SK-N-SH (cell line): ENCODE data around the gene UNC5B. TPM values are rescaled to one million over a fixed set of nuclear protein-coding genes. Genes with fewer than 3 reads are reported as not detected.

Experiments used
- CTCF ChIA-PET: fragments of 300-600, 350-600 bp; formaldehyde crosslinking; extraction: SDS; loops from one replicate; lab custom pipeline; 2021; lab: Yijun Ruan, JAX
- POLR2A ChIA-PET: fragments of 350-600 bp; sonication (Branson Sonifier 250); formaldehyde crosslinking; extraction: SDS; loops from one replicate; lab custom pipeline; 2020; ENCODE audit warnings: antibody characterized with exemption, inconsistent platforms; lab: Yijun Ruan, JAX
- DNase-seq: peaks from one replicate; pipeline ENCODE4 v3.0.0; 2012
- H2AFZ ChIP-seq: fragments of 200-600 bp; sonication (generic); 2 replicates; pipeline ENCODE4 v1.8.1; 2016; ENCODE audit warnings: antibody characterized with exemption, mild to moderate bottlenecking, low read depth
- H3F3A ChIP-seq: fragments of 200-600 bp; sonication (generic); replicated peaks from 2 replicates; pipeline ENCODE3; 2016; ENCODE audit warnings: antibody characterized with exemption, mild to moderate bottlenecking; ENCODE audit not compliant: insufficient read depth
- H3K27ac ChIP-seq, 2 experiments: fragments of 200-500 bp in 1 of 2; fragments of 200-600 bp in 1 of 2; sonication (Bioruptor generic) in 1 of 2; sonication (generic), shearing (Covaris generic) in 1 of 2; 2 replicates each; pipeline versions ENCODE4 v1.5.1 to v1.6.1; 2014 to 2016; ENCODE audit warnings: low read depth in 2 of 2, inconsistent platforms in 1 of 2, low read length in 1 of 2, mild to moderate bottlenecking in 1 of 2, mixed read lengths in 1 of 2
- H3K27me3 ChIP-seq: fragments of 200-600 bp; sonication (generic), shearing (Covaris generic); 2 replicates; pipeline ENCODE4 v1.6.1; 2016; ENCODE audit warnings: mixed run types; ENCODE audit not compliant: insufficient read depth
- H3K36me3 ChIP-seq, 2 experiments: fragments of 200-500 bp in 1 of 2; fragments of 200-600 bp in 1 of 2; sonication (Bioruptor generic) in 1 of 2; sonication (generic) in 1 of 2; replicated peaks in 1 of 2; 2 replicates each; pipeline versions ENCODE3 to v1.5.1; 2014 to 2016; ENCODE audit warnings: low read length in 1 of 2, mild to moderate bottlenecking in 1 of 2; ENCODE audit not compliant: insufficient read depth in 2 of 2, control insufficient read depth in 1 of 2
- H3K4me1 ChIP-seq, 2 experiments: fragments of 200-500 bp in 1 of 2; fragments of 200-600 bp in 1 of 2; sonication (Bioruptor generic) in 1 of 2; sonication (generic), shearing (Covaris generic) in 1 of 2; 2 replicates each; pipeline versions ENCODE4 v1.5.1 to v1.6.1; 2014 to 2016; ENCODE audit warnings: low read depth in 1 of 2, low read length in 1 of 2, mixed run types in 1 of 2; ENCODE audit not compliant: insufficient read depth in 2 of 2, control insufficient read depth in 1 of 2
- H3K4me2 ChIP-seq: fragments of 200-600 bp; sonication (generic), shearing (Covaris generic); 2 replicates; pipeline ENCODE4 v1.6.1; 2017; ENCODE audit warnings: mixed run types
- H3K4me3 ChIP-seq, 2 experiments: fragments of 200-500 bp in 1 of 2; fragments of 200-600 bp in 1 of 2; sonication (Bioruptor generic) in 1 of 2; sonication (generic), shearing (Covaris generic) in 1 of 2; 2 replicates each; pipeline versions ENCODE4 v1.5.1 to v1.8.1; 2014 to 2016; ENCODE audit warnings: low read depth in 2 of 2, inconsistent platforms in 1 of 2, low read length in 1 of 2, mild to moderate bottlenecking in 1 of 2, mixed read lengths in 1 of 2, moderate library complexity in 1 of 2
- H3K79me2 ChIP-seq: fragments of 200-600 bp; sonication (generic); 2 replicates; pipeline ENCODE4 v1.8.1; 2017; ENCODE audit warnings: mild to moderate bottlenecking; ENCODE audit not compliant: insufficient read depth
- H3K9ac ChIP-seq: fragments of 200-600 bp; sonication (generic); 2 replicates; pipeline ENCODE4 v1.6.1; 2017; ENCODE audit warnings: mixed run types
- H3K9me2 ChIP-seq: fragments of 200-600 bp; sonication (generic); 2 replicates; pipeline ENCODE4 v1.6.1; 2017; ENCODE audit warnings: mixed run types
- H3K9me3 ChIP-seq: fragments of 200-600 bp; sonication (generic); 2 replicates; pipeline ENCODE4 v1.6.1; 2017; ENCODE audit warnings: mixed run types, mild to moderate bottlenecking, moderate library complexity
- H4K20me1 ChIP-seq: fragments of 200-600 bp; sonication (generic); 2 replicates; pipeline ENCODE4 v1.6.1; 2017; ENCODE audit warnings: mild to moderate bottlenecking, mixed run types; ENCODE audit not compliant: insufficient read depth
- EP300 ChIP-seq, 2 experiments: IDR thresholded peaks; 2 replicates each; pipeline versions ENCODE4 v1.4.0 to v1.6.1; 2012; ENCODE audit warnings: borderline replicate concordance in 1 of 2, low read depth in 1 of 2, low read length in 1 of 2
- EZH2phosphoT487 ChIP-seq: fragments of 200-600 bp; sonication (generic); IDR thresholded peaks from 2 replicates; pipeline ENCODE4 v1.6.1; 2017; ENCODE audit warnings: low read depth, mixed run types, mild to moderate bottlenecking, antibody characterized with exemption, moderate library complexity, borderline replicate concordance
- FOSL2 ChIP-seq: IDR thresholded peaks from 2 replicates; pipeline ENCODE4 v1.4.0; 2012; ENCODE audit warnings: low read depth, mild to moderate bottlenecking, moderate library complexity, borderline replicate concordance
- FOXM1 ChIP-seq: IDR thresholded peaks from 2 replicates; pipeline ENCODE4 v1.4.0; 2012; ENCODE audit warnings: low read depth, mild to moderate bottlenecking
- GABPA ChIP-seq: IDR thresholded peaks from 2 replicates; pipeline ENCODE4 v1.4.0; 2012; ENCODE audit warnings: low read depth, mild to moderate bottlenecking
- IRF3 ChIP-seq: fragments of 150-350 bp; IDR thresholded peaks from 2 replicates; pipeline ENCODE4 v1.6.1; 2016; ENCODE audit warnings: mild to moderate bottlenecking, low read depth, low read length
- MAX ChIP-seq: IDR thresholded peaks from 2 replicates; pipeline ENCODE4 v1.4.0; 2012; ENCODE audit warnings: low read depth
- MXI1 ChIP-seq: IDR thresholded peaks from 2 replicates; pipeline ENCODE4 v1.6.1; 2012; ENCODE audit warnings: mild to moderate bottlenecking, low read depth, low read length, improper control_type of control experiment
- RAD21 ChIP-seq: IDR thresholded peaks from 2 replicates; pipeline ENCODE4 v1.6.1; 2012; ENCODE audit warnings: mild to moderate bottlenecking, low read length
- RCOR1 ChIP-seq: fragments of 150-350 bp; IDR thresholded peaks from 2 replicates; pipeline ENCODE4 v1.6.1; 2017; ENCODE audit warnings: antibody characterized with exemption, low read length
- RFX5 ChIP-seq: IDR thresholded peaks from 2 replicates; pipeline ENCODE4 v1.6.1; 2012; ENCODE audit warnings: mild to moderate bottlenecking, improper control_type of control experiment, low read length
- SMC3 ChIP-seq: IDR thresholded peaks from 2 replicates; pipeline ENCODE4 v1.6.1; 2012; ENCODE audit warnings: low read depth, low read length, improper control_type of control experiment
- TAF1 ChIP-seq: IDR thresholded peaks from 2 replicates; pipeline ENCODE4 v1.6.1; 2012; ENCODE audit warnings: low read depth, mild to moderate bottlenecking, low read length, moderate library complexity, borderline replicate concordance
- TCF12 ChIP-seq: IDR thresholded peaks from 2 replicates; pipeline ENCODE4 v1.4.0; 2012
- USF1 ChIP-seq: IDR thresholded peaks from 2 replicates; pipeline ENCODE4 v1.4.0; 2012; ENCODE audit warnings: low read depth, borderline replicate concordance
- USF2 ChIP-seq: fragments of 150-350 bp; IDR thresholded peaks from 2 replicates; pipeline ENCODE4 v1.6.1; 2017; ENCODE audit warnings: antibody characterized with exemption, low read length, low read depth, borderline replicate concordance
- WGBS: methylation state at CpG from one replicate; pipeline ENCODE4 v1.1.6; 2017; ENCODE audit warnings: low lambda C conversion rate; 5-methylcytosine and 5-hydroxymethylcytosine counted together
- polyA plus RNA-seq, 3 experiments: library from polyadenylated mRNA; depleted of rRNA; stranded (reverse); fragments of >200 nt; gene quantifications; 2 replicates each; pipeline ENCODE4 v1.2.3, GENCODE V29; 2012

The UNC5B gene
- polyA plus RNA-seq, 1 of the 3 experiments (the other 2 are of a cell fraction): 13.8 TPM

GRCh38 chr10:71288461-71288860, 76.1 kb downstream of the UNC5B start:
- Histone ChIP-seq H3K4me1 (peaks cover 0 to 15% of the 10 kb centered on the region in 2 experiments; a peak in 1 of 4 replicates), H3F3A (no peaks in the 10 kb centered on the region), H3K27ac (no peak overlapping the region), H2AFZ (no peak overlapping the region), H3K9ac (no peak overlapping the region), H4K20me1 (peaks cover 34% of the 10 kb centered on the region), H3K9me2 (no peaks in the 10 kb centered on the region), H3K27me3 (no peaks in the 10 kb centered on the region), H3K36me3 (peaks cover 20 to 71% of the 10 kb centered on the region in 2 experiments), H3K4me2 (no peak overlapping the region), H3K79me2 (no peaks in the 10 kb centered on the region; the same call in 1 of the 2 replicates), H3K9me3 (no peaks in the 10 kb centered on the region), H3K4me3 (no peak overlapping the region)
- DNase-seq: no peak
- ChIA-PET CTCF (interaction anchor here (0.6 to 1.5 kb wide), 3 partner anchors 18 to 363 kb away, joined by 3 to 7 read pairs (median 4); no protein-coding TSS in a partner anchor), POLR2A (no interaction called here)
- WGBS: 82% methylated on average over 15 of the region's 15 CpGs
- TF ChIP-seq RAD21: no peak
- TF ChIP-seq RFX5: no peak
- no peak for TF ChIP-seq SMC3
- no peak for TF ChIP-seq MAX
- no peak for TF ChIP-seq RCOR1
- no peak for TF ChIP-seq EP300 (IDR thresholded peaks at IDR 0.05; ENCODE audit: borderline replicate concordance in 1 of 2, low read depth in 1 of 2, low read length in 1 of 2)
- no peak for TF ChIP-seq MXI1
- TF ChIP-seq FOXM1: no peak
- TF ChIP-seq TAF1: no peak
- TF ChIP-seq TCF12: no peak
- TF ChIP-seq USF2: no peak
- no peak for TF ChIP-seq IRF3
- TF ChIP-seq GABPA: no peak
- no peak for TF ChIP-seq USF1
- no peak for TF ChIP-seq EZH2phosphoT487
- TF ChIP-seq FOSL2: no peak
